ENCODE data around the gene PIK3C2G. TPM values are rescaled to one million over a fixed set of nuclear protein-coding genes. Genes with fewer than 3 reads are reported as not detected.

PIK3C2G gene
- polyA plus RNA-seq, 1 donor (not counting 4 experiments of a cell fraction or from before 2014, with no cell fraction given), result 3.7 TPM

DNA sequence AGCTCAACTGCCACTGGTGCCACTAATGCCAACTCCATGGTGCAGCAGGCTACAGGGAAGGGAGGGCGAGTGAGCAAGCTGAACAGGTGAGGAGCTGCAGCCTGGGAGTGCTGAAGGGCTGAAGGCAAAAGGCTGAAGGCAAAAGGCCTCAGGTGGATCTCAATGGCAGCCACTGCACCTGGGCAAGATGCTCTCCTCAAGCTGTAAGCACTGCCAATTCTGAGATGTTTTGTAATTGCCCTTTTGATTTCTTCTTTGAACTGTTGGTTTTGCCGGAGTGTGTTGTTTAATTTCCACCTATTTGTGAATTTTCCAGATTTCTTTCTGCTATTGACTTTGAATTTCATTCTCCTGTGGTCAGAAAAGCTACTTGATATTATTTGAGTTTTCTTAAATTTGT lies 97.6 kb downstream of the PIK3C2G start:
- H4K20me1 ChIP-seq (ENCODE audit: control insufficient read depth, extremely low read depth, insufficient read depth, low read length), result no peaks in the 10 kb centered on the region
- no peaks in the 10 kb centered on the region for H3K9me1 ChIP-seq (ENCODE audit: control insufficient read depth, extremely low read depth, insufficient read depth, low read length)
- no peak overlapping the region for H2AFZ ChIP-seq (ENCODE audit: control insufficient read depth, low read length)
- TF ChIP-seq EZH2 (IDR thresholded peaks at IDR 0.05; ENCODE audit: low read length), result no peak
- TF ChIP-seq, protein P1, sequence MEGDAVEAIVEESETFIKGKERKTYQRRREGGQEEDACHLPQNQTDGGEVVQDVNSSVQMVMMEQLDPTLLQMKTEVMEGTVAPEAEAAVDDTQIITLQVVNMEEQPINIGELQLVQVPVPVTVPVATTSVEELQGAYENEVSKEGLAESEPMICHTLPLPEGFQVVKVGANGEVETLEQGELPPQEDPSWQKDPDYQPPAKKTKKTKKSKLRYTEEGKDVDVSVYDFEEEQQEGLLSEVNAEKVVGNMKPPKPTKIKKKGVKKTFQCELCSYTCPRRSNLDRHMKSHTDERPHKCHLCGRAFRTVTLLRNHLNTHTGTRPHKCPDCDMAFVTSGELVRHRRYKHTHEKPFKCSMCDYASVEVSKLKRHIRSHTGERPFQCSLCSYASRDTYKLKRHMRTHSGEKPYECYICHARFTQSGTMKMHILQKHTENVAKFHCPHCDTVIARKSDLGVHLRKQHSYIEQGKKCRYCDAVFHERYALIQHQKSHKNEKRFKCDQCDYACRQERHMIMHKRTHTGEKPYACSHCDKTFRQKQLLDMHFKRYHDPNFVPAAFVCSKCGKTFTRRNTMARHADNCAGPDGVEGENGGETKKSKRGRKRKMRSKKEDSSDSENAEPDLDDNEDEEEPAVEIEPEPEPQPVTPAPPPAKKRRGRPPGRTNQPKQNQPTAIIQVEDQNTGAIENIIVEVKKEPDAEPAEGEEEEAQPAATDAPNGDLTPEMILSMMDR (optimal IDR thresholded peaks at IDR 0.05 in 1 of 3, IDR thresholded peaks at IDR 0.05 in 1 of 3, conservative IDR thresholded peaks at IDR 0.05 in 1 of 3; ENCODE audit: extremely low read depth in 1 of 3, insufficient read depth in 2 of 3, low read length in 3 of 3), result no peak
- no peak overlapping the region for H3K4me2 ChIP-seq (ENCODE audit: control insufficient read depth, extremely low read depth, insufficient read depth, low read depth, low read length)
- no peak overlapping the region for H3K27ac ChIP-seq (ENCODE audit: control insufficient read depth, insufficient read depth, low read length)
- FAIRE-seq (no peak), DNase-seq (ENCODE audit: low read depth, low spot score) (no peak)
- no peaks in the 10 kb centered on the region for H3K27me3 ChIP-seq (ENCODE audit: control insufficient read depth, extremely low read depth, insufficient read depth, low read length)
- no peak overlapping the region for H3K9ac ChIP-seq (ENCODE audit: control insufficient read depth, extremely low read depth, insufficient read depth, low read length)
- H3K9me3 ChIP-seq (ENCODE audit: control insufficient read depth, low read depth, low read length), result no peaks in the 10 kb centered on the region
- no peaks in the 10 kb centered on the region for H3K36me3 ChIP-seq (ENCODE audit: control insufficient read depth in 2 of 2, extremely low read depth in 1 of 2, insufficient read depth in 2 of 2, low read length in 2 of 2)
- H3K4me1 ChIP-seq (ENCODE audit: control insufficient read depth, extremely low read depth, insufficient read depth, low read length), result no peaks in the 10 kb centered on the region
- dilution Hi-C loops (cut with MboI; ENCODE audit: extremely low pct_ligation_motif_present, low sequenced_read_pairs), result no loop called here
- no peaks in the 10 kb centered on the region for H3K79me2 ChIP-seq (ENCODE audit: control insufficient read depth, insufficient read depth, low read length)
- no peak overlapping the region for H3K4me3 ChIP-seq (ENCODE audit: control insufficient read depth in 2 of 3, extremely low read depth in 1 of 3, insufficient read depth in 2 of 3, low read depth in 1 of 3, low read length in 3 of 3)

DNA sequence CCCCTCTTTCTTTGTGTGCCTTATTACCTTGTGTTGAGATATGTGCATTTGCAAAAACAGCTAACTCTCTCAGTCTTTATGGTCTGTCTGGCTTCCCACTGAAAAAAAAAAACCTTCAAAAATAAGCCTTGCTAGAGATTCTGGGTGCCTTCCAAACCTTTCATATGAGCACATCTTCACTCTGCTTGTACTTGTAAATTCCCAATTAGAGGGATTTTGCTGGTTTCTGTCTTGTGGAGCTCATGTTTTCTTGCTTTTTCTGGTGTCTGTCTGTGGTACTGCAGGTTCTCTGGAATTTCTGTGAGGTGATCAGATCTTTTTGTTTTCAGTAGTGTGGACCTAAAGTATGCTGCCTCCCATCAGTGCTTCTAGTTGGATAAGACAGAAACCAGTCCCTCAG lies 100.1 kb downstream of the PIK3C2G start:
- no peaks in the 10 kb centered on the region for H3K36me3 ChIP-seq (ENCODE audit: control insufficient read depth in 2 of 2, extremely low read depth in 1 of 2, insufficient read depth in 2 of 2, low read length in 2 of 2)
- H3K9me3 ChIP-seq (ENCODE audit: control insufficient read depth, low read depth, low read length), result no peaks in the 10 kb centered on the region
- no peaks in the 10 kb centered on the region for H4K20me1 ChIP-seq (ENCODE audit: control insufficient read depth, extremely low read depth, insufficient read depth, low read length)
- H3K9ac ChIP-seq (ENCODE audit: control insufficient read depth, extremely low read depth, insufficient read depth, low read length), result no peak overlapping the region
- no peaks in the 10 kb centered on the region for H3K9me1 ChIP-seq (ENCODE audit: control insufficient read depth, extremely low read depth, insufficient read depth, low read length)
- no peak for FAIRE-seq
- no peak overlapping the region for H3K27ac ChIP-seq (ENCODE audit: control insufficient read depth, insufficient read depth, low read length)
- TF ChIP-seq, protein P1 (optimal IDR thresholded peaks at IDR 0.05 in 1 of 3, IDR thresholded peaks at IDR 0.05 in 1 of 3, conservative IDR thresholded peaks at IDR 0.05 in 1 of 3; ENCODE audit: extremely low read depth in 1 of 3, insufficient read depth in 2 of 3, low read length in 3 of 3), result no peak
- DNase-seq (ENCODE audit: low read depth, low spot score), result no peak
- no peak overlapping the region for H3K4me2 ChIP-seq (ENCODE audit: control insufficient read depth, extremely low read depth, insufficient read depth, low read depth, low read length)
- dilution Hi-C loops (cut with MboI; ENCODE audit: extremely low pct_ligation_motif_present, low sequenced_read_pairs), result no loop called here
- H2AFZ ChIP-seq (ENCODE audit: control insufficient read depth, low read length), result no peak overlapping the region
- H3K4me3 ChIP-seq (ENCODE audit: control insufficient read depth in 2 of 3, extremely low read depth in 1 of 3, insufficient read depth in 2 of 3, low read depth in 1 of 3, low read length in 3 of 3), result no peak overlapping the region
- H3K79me2 ChIP-seq (ENCODE audit: control insufficient read depth, insufficient read depth, low read length), result no peaks in the 10 kb centered on the region
- no peaks in the 10 kb centered on the region for H3K4me1 ChIP-seq (ENCODE audit: control insufficient read depth, extremely low read depth, insufficient read depth, low read length)
- no peaks in the 10 kb centered on the region for H3K27me3 ChIP-seq (ENCODE audit: control insufficient read depth, extremely low read depth, insufficient read depth, low read length)

All from keratinocyte (primary cell).